Measurements from ENCODE around the gene PALB2. TPM values are rescaled to one million over a fixed set of nuclear protein-coding genes. Genes with fewer than 3 reads are reported as not detected.
A peak's percentile ranks its signal among the peaks of the same experiment; 100 is the strongest.

PALB2 gene
- polyA plus RNA-seq, 3 donors, result 2.3 to 3.3 (median 2.5) TPM

DNA sequence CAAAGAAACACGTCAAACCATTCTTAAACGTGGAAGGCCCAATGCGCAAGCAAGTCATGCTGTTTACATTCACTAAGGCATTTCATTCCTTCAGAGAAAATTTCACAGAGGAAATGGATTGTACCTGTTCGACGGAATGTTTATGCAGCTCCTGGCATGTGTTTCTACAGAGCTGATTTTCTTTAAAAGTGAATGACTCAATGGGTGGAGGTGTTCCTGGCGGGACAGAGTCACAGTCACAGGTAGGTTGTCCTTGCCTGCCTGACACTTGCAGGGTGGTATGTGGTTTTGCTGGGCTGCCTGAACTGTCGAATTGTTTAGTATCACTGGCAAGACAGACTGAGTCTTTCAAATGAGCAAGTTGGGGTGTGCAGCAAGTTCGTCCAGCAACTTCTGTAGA, 11.6 kb downstream of the PALB2 start:
- H3K27me3 Mint-ChIP-seq (ENCODE audit: low read depth in 3 of 3), result peaks cover 0 to 2% (median 0%) of the 10 kb centered on the region in 3 donors
- H3K4me1 Mint-ChIP-seq, result no peaks in the 10 kb centered on the region
- no peaks in the 10 kb centered on the region for H3K9me3 Mint-ChIP-seq
- TF ChIP-seq, protein P1, sequence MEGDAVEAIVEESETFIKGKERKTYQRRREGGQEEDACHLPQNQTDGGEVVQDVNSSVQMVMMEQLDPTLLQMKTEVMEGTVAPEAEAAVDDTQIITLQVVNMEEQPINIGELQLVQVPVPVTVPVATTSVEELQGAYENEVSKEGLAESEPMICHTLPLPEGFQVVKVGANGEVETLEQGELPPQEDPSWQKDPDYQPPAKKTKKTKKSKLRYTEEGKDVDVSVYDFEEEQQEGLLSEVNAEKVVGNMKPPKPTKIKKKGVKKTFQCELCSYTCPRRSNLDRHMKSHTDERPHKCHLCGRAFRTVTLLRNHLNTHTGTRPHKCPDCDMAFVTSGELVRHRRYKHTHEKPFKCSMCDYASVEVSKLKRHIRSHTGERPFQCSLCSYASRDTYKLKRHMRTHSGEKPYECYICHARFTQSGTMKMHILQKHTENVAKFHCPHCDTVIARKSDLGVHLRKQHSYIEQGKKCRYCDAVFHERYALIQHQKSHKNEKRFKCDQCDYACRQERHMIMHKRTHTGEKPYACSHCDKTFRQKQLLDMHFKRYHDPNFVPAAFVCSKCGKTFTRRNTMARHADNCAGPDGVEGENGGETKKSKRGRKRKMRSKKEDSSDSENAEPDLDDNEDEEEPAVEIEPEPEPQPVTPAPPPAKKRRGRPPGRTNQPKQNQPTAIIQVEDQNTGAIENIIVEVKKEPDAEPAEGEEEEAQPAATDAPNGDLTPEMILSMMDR (IDR thresholded peaks at IDR 0.05), result no peak
- H3K27ac ChIP-seq (ENCODE audit: low read depth in 1 of 2, low read length in 2 of 2), result no peak overlapping the region
- H3K79me2 ChIP-seq (ENCODE audit: insufficient read depth, low read length), result no peaks in the 10 kb centered on the region
- H3K4me3 ChIP-seq (replicated peaks in 1 of 3; ENCODE audit: low read depth in 2 of 3, low read length in 3 of 3), result no peak overlapping the region
- 94% methylated on average over 5 of the region's 8 CpGs for WGBS (ENCODE audit: insufficient coverage)
- H3K9me3 ChIP-seq (replicated peaks in 1 of 2; ENCODE audit: control insufficient read depth in 1 of 2, insufficient read depth in 1 of 2, low read length in 2 of 2), result no peaks in the 10 kb centered on the region
- no peak for DNase-seq
- H4K20me1 ChIP-seq (ENCODE audit: insufficient read depth, low read length), result no peaks in the 10 kb centered on the region
- H3K27me3 ChIP-seq (ENCODE audit: control insufficient read depth in 2 of 2, insufficient read depth in 2 of 2, low read length in 2 of 2), result no peaks in the 10 kb centered on the region
- H3K36me3 ChIP-seq (replicated peaks in 1 of 2; ENCODE audit: control insufficient read depth in 1 of 2, insufficient read depth in 2 of 2, low read length in 2 of 2), result peaks cover 40 to 62% of the 10 kb centered on the region in 2 donors
- H3K4me1 ChIP-seq (ENCODE audit: control insufficient read depth in 1 of 2, insufficient read depth in 2 of 2, low read length in 2 of 2), result no peaks in the 10 kb centered on the region
- H3K9ac ChIP-seq (ENCODE audit: insufficient read depth, low read length, poor library complexity, severe bottlenecking), result no peak overlapping the region
- no peak overlapping the region for H3K4me2 ChIP-seq (replicated peaks; ENCODE audit: extremely low read depth, low read length, poor library complexity, severe bottlenecking)
- H3K27ac Mint-ChIP-seq, result peak overlapping the region in 1 of 7 donors; percentile 64
- no peak overlapping the region for H2AFZ ChIP-seq (ENCODE audit: insufficient read depth, low read depth, low read length, poor library complexity, severe bottlenecking)
- no peak overlapping the region for H3K4me3 Mint-ChIP-seq
- intact Hi-C loops (cut with micrococcal nuclease), result no loop called here
- peaks cover 49 to 60% of the 10 kb centered on the region in 2 donors for H3K36me3 Mint-ChIP-seq

DNA sequence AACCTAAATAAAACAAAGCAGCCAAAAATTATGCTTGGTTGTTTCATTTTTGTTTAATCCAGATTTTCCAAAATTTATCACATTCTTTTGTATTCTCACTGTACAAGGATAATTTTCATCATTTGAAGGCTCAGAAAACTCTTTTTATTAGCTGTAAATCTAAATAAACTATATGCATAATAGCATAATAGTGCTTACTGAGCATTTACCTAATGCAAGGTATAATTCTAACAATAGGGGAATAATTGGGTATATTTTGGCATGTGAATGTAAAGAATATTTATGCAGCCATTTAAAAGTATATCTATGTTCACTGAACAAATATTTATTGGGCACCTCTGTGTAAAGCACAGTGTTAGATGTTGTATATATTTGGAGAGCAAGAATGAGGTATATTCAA, 17.0 kb downstream of the PALB2 start:
- no peak overlapping the region for H3K27ac ChIP-seq (ENCODE audit: low read depth in 1 of 2, low read length in 2 of 2)
- peaks cover 66 to 86% of the 10 kb centered on the region in 2 donors for H3K36me3 ChIP-seq (replicated peaks in 1 of 2; ENCODE audit: control insufficient read depth in 1 of 2, insufficient read depth in 2 of 2, low read length in 2 of 2)
- Mint-ChIP-seq H3K9me3 (no peaks in the 10 kb centered on the region), H3K27ac (no peak overlapping the region), H3K4me3 (no peak overlapping the region), H3K27me3 (ENCODE audit: low read depth in 3 of 3) (no peaks in the 10 kb centered on the region), H3K4me1 (no peaks in the 10 kb centered on the region), H3K36me3 (peaks cover 69 to 84% of the 10 kb centered on the region in 2 donors)
- H3K9me3 ChIP-seq (replicated peaks in 1 of 2; ENCODE audit: control insufficient read depth in 1 of 2, insufficient read depth in 1 of 2, low read length in 2 of 2), result no peaks in the 10 kb centered on the region
- intact Hi-C loops (cut with micrococcal nuclease), result no loop called here
- no peak for DNase-seq
- no peaks in the 10 kb centered on the region for H3K4me1 ChIP-seq (ENCODE audit: control insufficient read depth in 1 of 2, insufficient read depth in 2 of 2, low read length in 2 of 2)
- H2AFZ ChIP-seq (ENCODE audit: insufficient read depth, low read depth, low read length, poor library complexity, severe bottlenecking), result no peak overlapping the region
- TF ChIP-seq, protein P1 (IDR thresholded peaks at IDR 0.05), result no peak
- no peaks in the 10 kb centered on the region for H3K79me2 ChIP-seq (ENCODE audit: insufficient read depth, low read length)
- no peak overlapping the region for H3K9ac ChIP-seq (ENCODE audit: insufficient read depth, low read length, poor library complexity, severe bottlenecking)
- H3K4me2 ChIP-seq (replicated peaks; ENCODE audit: extremely low read depth, low read length, poor library complexity, severe bottlenecking), result no peak overlapping the region
- H4K20me1 ChIP-seq (ENCODE audit: insufficient read depth, low read length), result no peaks in the 10 kb centered on the region
- H3K4me3 ChIP-seq (replicated peaks in 1 of 3; ENCODE audit: low read depth in 2 of 3, low read length in 3 of 3), result no peak overlapping the region
- H3K27me3 ChIP-seq (ENCODE audit: control insufficient read depth in 2 of 2, insufficient read depth in 2 of 2, low read length in 2 of 2), result no peaks in the 10 kb centered on the region

All from CD14-positive monocyte (primary cell).